ENCODE data around the gene IGF1R.

- TF ChIP-seq, protein P1, sequence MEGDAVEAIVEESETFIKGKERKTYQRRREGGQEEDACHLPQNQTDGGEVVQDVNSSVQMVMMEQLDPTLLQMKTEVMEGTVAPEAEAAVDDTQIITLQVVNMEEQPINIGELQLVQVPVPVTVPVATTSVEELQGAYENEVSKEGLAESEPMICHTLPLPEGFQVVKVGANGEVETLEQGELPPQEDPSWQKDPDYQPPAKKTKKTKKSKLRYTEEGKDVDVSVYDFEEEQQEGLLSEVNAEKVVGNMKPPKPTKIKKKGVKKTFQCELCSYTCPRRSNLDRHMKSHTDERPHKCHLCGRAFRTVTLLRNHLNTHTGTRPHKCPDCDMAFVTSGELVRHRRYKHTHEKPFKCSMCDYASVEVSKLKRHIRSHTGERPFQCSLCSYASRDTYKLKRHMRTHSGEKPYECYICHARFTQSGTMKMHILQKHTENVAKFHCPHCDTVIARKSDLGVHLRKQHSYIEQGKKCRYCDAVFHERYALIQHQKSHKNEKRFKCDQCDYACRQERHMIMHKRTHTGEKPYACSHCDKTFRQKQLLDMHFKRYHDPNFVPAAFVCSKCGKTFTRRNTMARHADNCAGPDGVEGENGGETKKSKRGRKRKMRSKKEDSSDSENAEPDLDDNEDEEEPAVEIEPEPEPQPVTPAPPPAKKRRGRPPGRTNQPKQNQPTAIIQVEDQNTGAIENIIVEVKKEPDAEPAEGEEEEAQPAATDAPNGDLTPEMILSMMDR (IDR thresholded peaks at IDR 0.05; ENCODE audit: borderline replicate concordance, extremely low read depth, low read length, poor library complexity, severe bottlenecking) = no peak
- TF ChIP-seq EZH2 (IDR thresholded peaks at IDR 0.05; ENCODE audit: borderline replicate concordance, low read depth, low read length, severe bottlenecking) = no peak
Measured at GRCh38 chr15:98729446-98730042, 81.2 kb downstream of the IGF1R start.

All from DND-41 (cell line).